NCI-H1092 treated with DMSO at 0.1 percent for 48 hours (cell line): ENCODE measurements around the gene KIAA0586.
"Not testable (repeated sequence)": the region's sequence is repeated elsewhere in the genome, so short reads cannot be mapped to it uniquely, and the experiment has no call there.

Source experiments
- DNase-seq: peaks from one replicate; lab custom pipeline; 2025; lab: John Stamatoyannopoulos, UW

KIAA0586 gene

GRCh38 chr14:58464652-58465051, 37.1 kb downstream of the KIAA0586 start:
- DNase-seq: no peak

- no peak for DNase-seq
These were observed 37.9 kb downstream of the KIAA0586 start for GRCh38 chr14:58465421-58465820.

- no peak for DNase-seq
These were observed 38.9 kb downstream of the KIAA0586 start for GRCh38 chr14:58466459-58466858.

- no peak for DNase-seq
These were observed 40.1 kb downstream of the KIAA0586 start for GRCh38 chr14:58467575-58467974.

- no peak for DNase-seq
These were observed 41.8 kb downstream of the KIAA0586 start for GRCh38 chr14:58469309-58469708.

- no peak for DNase-seq
These were observed 48.8 kb downstream of the KIAA0586 start for GRCh38 chr14:58476320-58476719.

GRCh38 chr14:58477653-58478052, 50.1 kb downstream of the KIAA0586 start:
- no peak for DNase-seq

- not testable (repeated sequence) for DNase-seq
These were observed 50.8 kb downstream of the KIAA0586 start for GRCh38 chr14:58478329-58478728.

GRCh38 chr14:58479975-58480374, 52.5 kb downstream of the KIAA0586 start:
- DNase-seq: no peak

GRCh38 chr14:58484176-58484575, 56.7 kb downstream of the KIAA0586 start:
- no peak for DNase-seq

GRCh38 chr14:58488550-58488949, 61.0 kb downstream of the KIAA0586 start:
- DNase-seq: no peak

GRCh38 chr14:58491593-58491992, 64.1 kb downstream of the KIAA0586 start:
- DNase-seq: no peak

- no peak for DNase-seq
These were observed 64.5 kb downstream of the KIAA0586 start for GRCh38 chr14:58492044-58492443.

- DNase-seq: peak; percentile 76
These were observed 73.8 kb downstream of the KIAA0586 start for GRCh38 chr14:58501214-58501816.

- DNase-seq: no peak
These were observed 85.8 kb downstream of the KIAA0586 start for GRCh38 chr14:58513272-58513671.

GRCh38 chr14:58517592-58517991, 90.1 kb downstream of the KIAA0586 start:
- DNase-seq: no peak

GRCh38 chr14:58525691-58526090, 98.2 kb downstream of the KIAA0586 start:
- DNase-seq: not testable (repeated sequence)

- DNase-seq: no peak
These were observed 105.9 kb downstream of the KIAA0586 start for GRCh38 chr14:58533446-58533845.

GRCh38 chr14:58535044-58535443, 107.5 kb downstream of the KIAA0586 start:
- no peak for DNase-seq

GRCh38 chr14:58537004-58537403, 109.5 kb downstream of the KIAA0586 start:
- no peak for DNase-seq

GRCh38 chr14:58540749-58541632, 113.5 kb downstream of the KIAA0586 start:
- DNase-seq: no peak

- DNase-seq: no peak
These were observed 114.1 kb downstream of the KIAA0586 start for GRCh38 chr14:58541633-58542022.

- DNase-seq: no peak
These were observed 115.7 kb downstream of the KIAA0586 start for GRCh38 chr14:58543253-58543652.
